ENCODE data around the gene FPR2.

DNA sequence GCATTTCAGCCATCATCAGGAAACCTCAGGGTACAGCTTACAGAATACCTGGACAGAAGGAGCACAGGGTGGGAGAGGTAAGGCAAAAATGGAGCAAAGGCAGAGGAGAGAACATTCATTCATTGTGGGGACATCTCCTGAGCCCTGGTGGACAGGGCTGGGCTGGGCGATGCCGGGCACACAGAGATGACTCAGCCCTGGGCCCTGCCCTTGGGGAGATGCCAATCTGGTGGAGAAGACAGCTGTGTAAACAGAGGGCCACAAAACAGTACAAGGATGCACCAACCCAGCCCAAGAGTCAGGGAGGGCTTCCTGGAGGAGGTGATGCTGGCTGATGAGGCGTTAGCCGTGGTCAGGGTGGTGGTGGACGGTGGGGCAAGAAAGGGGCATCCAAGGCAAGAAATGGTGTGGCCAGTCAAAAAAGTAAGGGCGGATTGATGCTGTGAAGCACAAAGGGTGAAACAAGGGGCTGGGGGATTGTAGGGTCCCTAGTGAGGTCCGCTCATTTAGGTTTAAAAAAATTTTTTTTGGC, 33.6 kb upstream of the FPR2 start:
- TF ChIP-seq POLR2A (IDR thresholded peaks at IDR 0.05), result no peak
- no peak for TF ChIP-seq CTCF (IDR thresholded peaks at IDR 0.05)
- TF ChIP-seq EP300 (IDR thresholded peaks at IDR 0.05), result no peak
